Esophagus squamous epithelium (tissue), 5 donors: ENCODE results near the gene OSBPL8. TPM values are rescaled to one million over a fixed set of nuclear protein-coding genes. Genes with fewer than 3 reads are reported as not detected.

Source experiments
- DNase-seq: peaks from one replicate; lab custom pipeline; 2025; lab: John Stamatoyannopoulos, UW
- H3K27ac ChIP-seq, 4 donors: fragments of 200-600 bp; sonication (generic); one replicate each; pipeline ENCODE4 v1.5.1; 2016 to 2019; ENCODE audit warnings: mild to moderate bottlenecking in 1 of 4
- H3K27me3 ChIP-seq, 4 donors: fragments of 200-600 bp; sonication (generic); 1 replicate in 3 of 4; 2 replicates in 1 of 4; pipeline versions ENCODE4 v1.5.1 to v1.6.0; 2017 to 2021; ENCODE audit warnings: antibody characterized with exemption in 1 of 4
- H3K36me3 ChIP-seq, 3 donors: fragments of 200-600 bp; sonication (generic); one replicate each; pipeline ENCODE4 v1.5.1; 2016 to 2019
- H3K4me1 ChIP-seq, 3 donors: fragments of 200-600 bp; sonication (generic); one replicate each; pipeline ENCODE4 v1.5.1; 2017 to 2019
- H3K4me3 ChIP-seq, 4 donors: fragments of 200-600 bp; sonication (generic); 1 replicate in 3 of 4; 2 replicates in 1 of 4; pipeline ENCODE4 v1.5.1; 2016 to 2019; ENCODE audit warnings: mild to moderate bottlenecking in 2 of 4, moderate library complexity in 1 of 4
- H3K9me3 ChIP-seq, 3 donors: fragments of 200-600 bp; sonication (generic); one replicate each; pipeline ENCODE4 v1.5.1; 2016 to 2019
- POLR2A ChIP-seq, 4 donors: fragments of 450-650 bp; IDR thresholded peaks; one replicate each; pipeline ENCODE4 v1.6.1; 2017; ENCODE audit warnings: antibody characterized with exemption in 4 of 4, mild to moderate bottlenecking in 4 of 4, moderate library complexity in 3 of 4
- WGBS, 2 donors: methylation state at CpG; one replicate each; pipeline ENCODE4 v1.1.5; 2018; 5-methylcytosine and 5-hydroxymethylcytosine counted together
- intact Hi-C: fragments of 100-400 bp; cut with DNase I; formaldehyde crosslinking; loops from one replicate; pipeline ENCODE4 v1.15.0; 2022
- total RNA-seq, 4 donors: library from RNA; depleted of rRNA; stranded (reverse); fragments of >200 nt; gene quantifications; one replicate each; pipeline ENCODE4 v1.1.0, GENCODE V29; 2016
- TF ChIP-seq, protein P1 (sequence below), 6 experiments: fragments of 450-650 bp in 4 of 6; fragments of 200-600 bp in 2 of 6; sonication (generic) in 2 of 6; IDR thresholded peaks; one replicate each; pipeline ENCODE4 v1.5.1; 2016 to 2019; ENCODE audit warnings: antibody characterized with exemption in 6 of 6, mild to moderate bottlenecking in 4 of 6, moderate library complexity in 4 of 6
- donor health status: DM: yes; HTN: yes; CAD: no.

OSBPL8 gene
- total RNA-seq, 4 donors from 2014 or later = 30.3 to 60.8 (median 43.0) TPM

DNA sequence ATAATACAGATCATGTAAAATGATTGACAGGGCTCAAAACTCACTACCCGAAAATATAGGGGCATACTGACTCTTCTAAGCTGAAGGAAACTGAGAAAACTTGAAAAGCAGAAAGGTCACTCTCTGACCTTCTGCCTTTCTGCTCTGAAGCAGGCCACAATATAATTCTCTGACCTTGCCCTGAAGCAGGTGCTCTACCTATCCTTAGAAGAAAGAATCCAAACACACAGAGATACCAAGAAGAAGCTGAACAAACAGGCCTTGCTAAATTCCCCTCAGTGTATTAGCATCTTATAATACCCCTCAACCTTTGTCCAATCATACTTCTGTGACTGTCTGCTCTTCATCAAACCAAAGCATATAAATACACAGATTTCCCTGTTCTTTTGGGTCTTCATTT lies 150.5 kb downstream of the OSBPL8 start:
- intact Hi-C loops = no loop called here

DNA sequence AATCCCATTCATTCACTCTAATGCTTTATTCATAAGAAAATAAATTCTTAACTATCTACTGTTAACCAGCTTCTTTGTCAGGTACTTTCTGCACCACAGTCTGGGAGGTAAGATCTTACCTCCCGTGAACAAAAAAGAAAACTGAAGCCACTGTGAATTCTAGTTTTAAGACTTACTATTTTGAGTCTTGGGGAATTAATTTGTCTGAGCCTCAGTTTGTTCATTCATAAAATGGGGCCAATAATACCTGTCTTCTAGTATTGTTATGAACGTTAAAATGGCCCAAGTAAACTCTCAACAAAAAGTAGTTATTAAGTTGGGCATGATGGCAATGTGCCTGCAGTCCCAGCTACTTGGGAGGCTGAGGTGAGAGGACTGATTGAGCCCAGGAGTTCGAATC lies 151.9 kb downstream of the OSBPL8 start:
- intact Hi-C loops = no loop called here
- H3K9me3 ChIP-seq = no peaks in the 10 kb centered on the region
- 93 to 95% methylated on average over 2 to 3 of the region's 3 CpGs for WGBS, 2 donors
- no peak for DNase-seq
- no peak for TF ChIP-seq POLR2A (IDR thresholded peaks at IDR 0.05)
- TF ChIP-seq, protein P1, sequence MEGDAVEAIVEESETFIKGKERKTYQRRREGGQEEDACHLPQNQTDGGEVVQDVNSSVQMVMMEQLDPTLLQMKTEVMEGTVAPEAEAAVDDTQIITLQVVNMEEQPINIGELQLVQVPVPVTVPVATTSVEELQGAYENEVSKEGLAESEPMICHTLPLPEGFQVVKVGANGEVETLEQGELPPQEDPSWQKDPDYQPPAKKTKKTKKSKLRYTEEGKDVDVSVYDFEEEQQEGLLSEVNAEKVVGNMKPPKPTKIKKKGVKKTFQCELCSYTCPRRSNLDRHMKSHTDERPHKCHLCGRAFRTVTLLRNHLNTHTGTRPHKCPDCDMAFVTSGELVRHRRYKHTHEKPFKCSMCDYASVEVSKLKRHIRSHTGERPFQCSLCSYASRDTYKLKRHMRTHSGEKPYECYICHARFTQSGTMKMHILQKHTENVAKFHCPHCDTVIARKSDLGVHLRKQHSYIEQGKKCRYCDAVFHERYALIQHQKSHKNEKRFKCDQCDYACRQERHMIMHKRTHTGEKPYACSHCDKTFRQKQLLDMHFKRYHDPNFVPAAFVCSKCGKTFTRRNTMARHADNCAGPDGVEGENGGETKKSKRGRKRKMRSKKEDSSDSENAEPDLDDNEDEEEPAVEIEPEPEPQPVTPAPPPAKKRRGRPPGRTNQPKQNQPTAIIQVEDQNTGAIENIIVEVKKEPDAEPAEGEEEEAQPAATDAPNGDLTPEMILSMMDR (IDR thresholded peaks at IDR 0.05) = no peak
- H3K27ac ChIP-seq = no peak overlapping the region
- H3K36me3 ChIP-seq = peaks cover 0 to 16% (median 0%) of the 10 kb centered on the region in 3 donors
- no peak overlapping the region for H3K4me3 ChIP-seq
- no peaks in the 10 kb centered on the region for H3K27me3 ChIP-seq
- H3K4me1 ChIP-seq = peaks cover 0 to under 1% (median 0%) of the 10 kb centered on the region in 3 donors

More for the DNA sequence above, 150.5 kb downstream of the OSBPL8 start:
- Histone ChIP-seq H3K4me3 (no peak overlapping the region), H3K4me1 (peaks cover 0 to 13% (median 3%) of the 10 kb centered on the region in 3 donors), H3K9me3 (no peaks in the 10 kb centered on the region), H3K27ac (no peak overlapping the region), H3K36me3 (peaks cover 0 to 16% (median 0%) of the 10 kb centered on the region in 3 donors), H3K27me3 (no peaks in the 10 kb centered on the region)
- no peak for DNase-seq
- TF ChIP-seq, protein P1 (IDR thresholded peaks at IDR 0.05) = no peak
- TF ChIP-seq POLR2A (IDR thresholded peaks at IDR 0.05) = no peak
- 71 to 82% methylated on average over 1 of the region's 1 CpG for WGBS, 2 donors

DNA sequence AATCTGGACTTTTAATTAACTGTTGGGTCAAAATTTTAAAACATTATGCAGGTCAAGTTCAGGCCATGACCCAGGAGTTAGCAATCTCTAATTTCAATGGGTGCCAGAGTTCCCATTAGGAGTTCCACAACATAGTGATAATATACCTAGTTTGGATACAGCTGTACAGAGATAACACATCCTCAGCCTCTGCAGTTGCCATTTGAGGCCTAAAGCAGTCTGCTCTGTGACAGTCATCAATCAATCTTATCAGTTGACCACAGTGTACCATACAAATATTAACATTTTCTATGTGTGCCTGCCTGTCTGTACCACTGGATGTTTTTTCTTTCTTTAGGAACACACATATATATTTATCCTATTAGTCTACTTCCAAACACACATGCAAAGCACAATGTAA lies 157.3 kb downstream of the OSBPL8 start:
- no peak for DNase-seq
- no peaks in the 10 kb centered on the region for H3K27me3 ChIP-seq
- intact Hi-C loops = no loop called here
- H3K27ac ChIP-seq = no peak overlapping the region
- no peaks in the 10 kb centered on the region for H3K4me1 ChIP-seq
- H3K4me3 ChIP-seq = no peak overlapping the region
- H3K36me3 ChIP-seq = peaks cover 0 to 51% (median 0%) of the 10 kb centered on the region in 3 donors
- TF ChIP-seq, protein P1 (IDR thresholded peaks at IDR 0.05) = no peak
- no peak for TF ChIP-seq POLR2A (IDR thresholded peaks at IDR 0.05)
- H3K9me3 ChIP-seq = no peaks in the 10 kb centered on the region

DNA sequence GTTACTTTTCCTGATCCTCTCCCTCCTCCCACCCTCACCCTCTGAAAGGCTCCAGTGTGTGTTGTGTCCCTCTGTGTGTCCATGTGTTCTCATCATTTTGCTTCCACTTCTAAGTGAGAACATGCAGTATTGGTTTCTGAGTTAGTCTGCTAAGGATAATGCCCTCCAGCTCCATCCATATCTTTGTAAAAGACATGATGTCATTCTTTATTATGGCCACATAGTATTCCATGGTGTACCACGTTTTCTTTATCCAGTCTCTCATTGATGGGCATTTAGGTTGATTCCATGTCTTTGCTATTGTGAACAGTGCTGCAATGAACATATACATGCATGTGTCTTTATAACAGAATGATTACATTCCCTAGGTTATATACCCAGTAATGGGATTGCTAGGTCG lies 159.4 kb downstream of the OSBPL8 start:
- no peak overlapping the region for H3K4me3 ChIP-seq
- H3K9me3 ChIP-seq = no peaks in the 10 kb centered on the region
- 78 to 86% methylated on average over 2 of the region's 2 CpGs for WGBS, 2 donors
- no peak for DNase-seq
- H3K27me3 ChIP-seq = no peaks in the 10 kb centered on the region
- intact Hi-C loops = no loop called here
- H3K36me3 ChIP-seq = peaks cover 0 to 62% (median 0%) of the 10 kb centered on the region in 3 donors
- TF ChIP-seq, protein P1 (IDR thresholded peaks at IDR 0.05) = no peak
- no peak for TF ChIP-seq POLR2A (IDR thresholded peaks at IDR 0.05)
- no peaks in the 10 kb centered on the region for H3K4me1 ChIP-seq
- H3K27ac ChIP-seq = no peak overlapping the region

DNA sequence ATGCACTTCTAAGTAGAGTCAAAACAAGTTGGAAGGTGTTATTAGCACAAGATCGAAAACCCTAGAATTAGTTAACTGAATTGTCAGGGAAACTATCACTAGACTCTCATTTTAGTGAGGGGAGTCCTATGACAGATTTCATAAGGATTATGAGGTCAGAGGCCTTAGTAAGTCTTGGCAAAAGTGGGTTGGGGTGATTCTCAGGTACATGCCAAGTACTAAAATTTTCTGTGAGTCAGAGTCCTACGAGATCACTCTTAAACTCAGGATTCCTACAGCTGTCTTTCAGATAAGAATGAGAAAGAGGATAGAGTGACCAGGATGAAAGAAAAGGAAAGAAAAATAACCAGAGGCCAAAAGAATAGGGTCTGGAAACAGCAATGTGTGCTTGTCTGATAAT lies 160.5 kb downstream of the OSBPL8 start:
- no peaks in the 10 kb centered on the region for H3K27me3 ChIP-seq
- intact Hi-C loops = no loop called here
- H3K27ac ChIP-seq = no peak overlapping the region
- no peak overlapping the region for H3K4me3 ChIP-seq
- no peak for DNase-seq
- H3K4me1 ChIP-seq = no peaks in the 10 kb centered on the region
- TF ChIP-seq, protein P1 (IDR thresholded peaks at IDR 0.05) = no peak
- TF ChIP-seq POLR2A (IDR thresholded peaks at IDR 0.05) = no peak
- H3K9me3 ChIP-seq = no peaks in the 10 kb centered on the region
- H3K36me3 ChIP-seq = peaks cover 0 to 65% (median 0%) of the 10 kb centered on the region in 3 donors
- WGBS, 2 donors = 72 to 87% methylated on average over 2 of the region's 2 CpGs
